SK-N-MC (cell line): ENCODE results near the gene GBA3.

Source experiments
- EZH2 ChIP-seq: fragments of 200-600 bp; sonication (generic); IDR thresholded peaks from one replicate; pipeline ENCODE4 v1.6.1; 2017; ENCODE audit warnings: antibody characterized with exemption
- FOXP2 ChIP-seq: optimal IDR thresholded peaks from 2 replicates; pipeline ENCODE3; 2011; ENCODE audit warnings: mild to moderate bottlenecking, moderate library complexity; ENCODE audit not compliant: insufficient read depth; ENCODE audit errors: extremely low read length, control extremely low read depth
- POLR2AphosphoS5 ChIP-seq: IDR thresholded peaks from 2 replicates; pipeline ENCODE4 v1.6.1; 2012; ENCODE audit warnings: mild to moderate bottlenecking, low read depth, low read length, borderline replicate concordance

DNA sequence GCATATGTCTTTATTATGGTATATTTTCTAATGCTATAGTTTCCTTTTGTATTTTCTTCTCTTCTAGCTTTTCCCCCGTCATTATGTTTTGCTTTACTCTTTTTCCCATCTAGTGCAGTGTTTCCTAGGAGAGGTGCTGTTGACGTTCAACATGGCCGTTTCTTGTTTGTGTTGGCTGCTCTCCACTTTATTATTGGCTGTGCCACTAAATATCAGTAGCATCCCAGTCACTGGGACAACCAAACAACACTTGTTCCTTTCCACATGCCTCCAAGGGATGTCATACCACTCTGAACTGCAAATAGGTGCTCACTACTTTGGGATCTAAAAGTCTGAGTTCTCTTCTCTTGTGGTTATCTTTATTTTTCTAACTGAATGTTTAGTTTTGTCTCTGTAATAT lies 26.5 kb downstream of the GBA3 start:
- TF ChIP-seq POLR2AphosphoS5 (no peak), EZH2 (no peak), FOXP2 (no peak)
